K562 (cell line): ENCODE measurements around the gene GNS. TPM values are rescaled to one million over a fixed set of nuclear protein-coding genes. Genes with fewer than 3 reads are reported as not detected.

Experiments used
- ATAC-seq: fragments of 200-7000 bp; cut with Tn5 transposase; 3 replicates; pipeline ENCODE4 v1.9.1; 2020; ENCODE audit warnings: moderate library complexity
- BruUV-seq: library from RNA; stranded (reverse); fragments of 400-500 nt; replicated peaks from 2 replicates; lab custom pipeline; 2021; lab: Mats Ljungman, UMichigan
- CTCF ChIA-PET: fragments of 300-600 bp; formaldehyde crosslinking; extraction: SDS; loops from one replicate; lab custom pipeline; 2021; ENCODE audit warnings: low intra/inter-chr PET ratio; lab: Yijun Ruan, JAX
- POLR2A ChIA-PET: fragments of 300-600, 350-650 bp; sonication (Branson Sonifier 250); formaldehyde crosslinking; extraction: SDS; loops from one replicate; lab custom pipeline; 2021; ENCODE audit warnings: antibody characterized with exemption, inconsistent platforms; lab: Yijun Ruan, JAX
- DNase-seq, 4 experiments: peaks; one replicate each; pipeline versions ENCODE4 v3.0.0 to v3.0.0-alpha.2; 2011 to 2018; ENCODE audit warnings: low spot score in 3 of 4, mixed read lengths in 3 of 4; ENCODE audit errors: extremely low read depth in 1 of 4
- FAIRE-seq: peaks from 2 replicates; lab custom pipeline; 2011; peaks lifted over from hg19 to GRCh38; lab: Jason Lieb, UNC
- H2AFZ ChIP-seq: 2 replicates; pipeline ENCODE4 v1.6.0; 2011; ENCODE audit warnings: low read depth, low read length, control low read depth, inconsistent platforms
- H3K27ac ChIP-seq: fragments of 200-600 bp; 3 replicates; pipeline ENCODE4 v1.8.0; 2011; ENCODE audit warnings: low read depth, mild to moderate bottlenecking, control low read depth, inconsistent platforms, low read length, moderate library complexity, mixed read lengths; ENCODE audit errors: extremely low read depth
- H3K27me3 ChIP-seq, 2 experiments: fragments of 300-600 bp in 1 of 2; 2 replicates in 1 of 2; 3 replicates in 1 of 2; pipeline versions ENCODE4 v1.6.0 to v1.8.0; 2011; ENCODE audit warnings: inconsistent platforms in 2 of 2, low read length in 2 of 2, mild to moderate bottlenecking in 1 of 2, mixed read lengths in 1 of 2, moderate library complexity in 1 of 2; ENCODE audit not compliant: control insufficient read depth in 2 of 2, insufficient read depth in 2 of 2
- H3K36me3 ChIP-seq: fragments of 300-600 bp; 3 replicates; pipeline ENCODE4 v1.8.0; 2011; ENCODE audit warnings: mild to moderate bottlenecking, low read length, inconsistent platforms; ENCODE audit not compliant: control insufficient read depth, insufficient read depth
- H3K4me1 ChIP-seq, 2 experiments: fragments of 200-600 bp in 1 of 2; replicated peaks in 1 of 2; 2 replicates in 1 of 2; 3 replicates in 1 of 2; pipeline versions ENCODE4 v1.5.1 to v1.8.0; 2011; ENCODE audit warnings: inconsistent platforms in 2 of 2, low read length in 2 of 2, mild to moderate bottlenecking in 1 of 2, mixed read lengths in 1 of 2, moderate library complexity in 1 of 2; ENCODE audit not compliant: control insufficient read depth in 2 of 2, insufficient read depth in 2 of 2
- H3K4me2 ChIP-seq: 2 replicates; pipeline ENCODE4 v1.6.1; 2011; ENCODE audit warnings: low read length, control low read depth, inconsistent platforms, mixed read lengths; ENCODE audit not compliant: insufficient read depth
- H3K4me3 ChIP-seq: fragments of 200-600 bp; sonication (generic), shearing (Covaris generic); 2 replicates; pipeline ENCODE4 v1.5.1; 2016; ENCODE audit warnings: control low read depth, inconsistent platforms
- H3K79me2 ChIP-seq: fragments of 200-600 bp; 3 replicates; pipeline ENCODE4 v1.8.0; 2011; ENCODE audit warnings: low read length, inconsistent platforms; ENCODE audit not compliant: control insufficient read depth, insufficient read depth
- H3K9ac ChIP-seq, 2 experiments: 2 replicates each; pipeline versions ENCODE4 v1.6.0 to v1.6.1; 2011; ENCODE audit warnings: low read depth in 2 of 2, low read length in 2 of 2, control low read depth in 1 of 2, inconsistent platforms in 1 of 2, mild to moderate bottlenecking in 1 of 2, mixed read lengths in 1 of 2; ENCODE audit not compliant: insufficient read depth in 1 of 2
- H3K9me1 ChIP-seq: one replicate; pipeline ENCODE4 v1.6.0; 2011; ENCODE audit warnings: inconsistent platforms, mild to moderate bottlenecking, low read length, moderate library complexity; ENCODE audit not compliant: control insufficient read depth, insufficient read depth
- H3K9me3 ChIP-seq: replicated peaks from 2 replicates; pipeline ENCODE4 v1.5.1; 2011; ENCODE audit warnings: low read depth, low read length, inconsistent platforms; ENCODE audit not compliant: control insufficient read depth, insufficient read depth
- H4K20me1 ChIP-seq: replicated peaks from 2 replicates; pipeline ENCODE4 v1.6.1; 2011; ENCODE audit warnings: low read length, inconsistent platforms, mixed read lengths; ENCODE audit not compliant: control insufficient read depth, insufficient read depth
- FOSL1 ChIP-seq: fragments of 200-800 bp; sonication (Bioruptor generic); conservative IDR thresholded peaks from 2 replicates; pipeline ENCODE4 v1.6.1; 2016; ENCODE audit warnings: missing genetic modification characterization, missing compliant biosample characterization
- RBM14 ChIP-seq: fragments of 200-400 bp; formaldehyde crosslinking; IDR thresholded peaks from 2 replicates; pipeline ENCODE4 v1.6.1; 2018; ENCODE audit warnings: low read depth, mild to moderate bottlenecking, low read length, moderate library complexity, borderline replicate concordance; ENCODE audit not compliant: insufficient read depth
- ZKSCAN8 ChIP-seq: fragments of 200-800 bp; sonication (Bioruptor generic); IDR thresholded peaks from 2 replicates; pipeline ENCODE4 v1.6.1; 2016; ENCODE audit warnings: missing genetic modification characterization, missing compliant biosample characterization
- ZNF764 ChIP-seq: fragments of 250-450 bp; sonication (Bioruptor Pico); IDR thresholded peaks from 2 replicates; pipeline ENCODE4 v1.4.0; 2020; ENCODE audit warnings: low read depth, mild to moderate bottlenecking, moderate library complexity
- WGBS: fragments of 100-300 bp; shearing (Covaris generic); methylation state at CpG from one replicate; pipeline ENCODE4 v1.1.6; 2016; ENCODE audit warnings: low coverage, mixed read lengths; ENCODE audit not compliant: insufficient coverage; ENCODE audit errors: missing lambda C conversion rate; 5-methylcytosine and 5-hydroxymethylcytosine counted together
- in situ Hi-C: fragments of 300-500 bp; cut with MboI; formaldehyde crosslinking; loops from 4 replicates; pipeline ENCODE4 v1.15.0; 2018; ENCODE audit warnings: inconsistent platforms, mixed read lengths
- intact Hi-C: fragments of 100-400 bp; cut with micrococcal nuclease; formaldehyde crosslinking; loops from 2 replicates; pipeline ENCODE4 v1.14.2; 2022
- polyA plus RNA-seq, 8 experiments: library from polyadenylated mRNA; depleted of rRNA in 4 of 8; stranded (reverse) in 5 of 8; unstranded in 3 of 8; fragments of >200 nt; fragmentation: Nextera tagmentation in 2 of 8; fragmentation: Illumina TruSeq in 1 of 8; extraction: Ambion mirVana in 2 of 8; extraction: Trizol in 1 of 8; gene quantifications; 2 replicates each; pipeline versions ENCODE4 v1.2.1 to v1.2.3, GENCODE V29; 2011 to 2014; ENCODE audit warnings: inconsistent platforms in 1 of 8, missing spikeins in 1 of 8
- total RNA-seq, 7 experiments: library from RNA; depleted of rRNA in 6 of 7; stranded (reverse); fragments of >200 nt in 6 of 7; fragmentation: Illumina TruSeq in 2 of 7; extraction: Trizol in 2 of 7; gene quantifications; 2 replicates each; pipeline versions ENCODE4 v1.2.1 to v1.2.3, GENCODE V29; 2011 to 2021; ENCODE audit warnings: low replicate concordance in 1 of 7
- TF ChIP-seq, protein P1 (sequence below): fragments of 200-400 bp; formaldehyde crosslinking; IDR thresholded peaks from 2 replicates; pipeline ENCODE4 v1.6.1; 2017; ENCODE audit warnings: mild to moderate bottlenecking, low read depth, low read length, moderate library complexity
- TF ChIP-seq, protein P2 (sequence below): fragments of 250-450 bp; sonication (Bioruptor Pico); IDR thresholded peaks from 2 replicates; pipeline ENCODE4 v1.5.1; 2021; ENCODE audit warnings: mild to moderate bottlenecking
- TF ChIP-seq, protein P3 (sequence below): fragments of 250-450 bp; sonication (Bioruptor Pico); IDR thresholded peaks from 2 replicates; pipeline ENCODE4 v1.8.0; 2022; ENCODE audit warnings: inconsistent platforms, mild to moderate bottlenecking, moderate library complexity, borderline replicate concordance
- TF ChIP-seq, protein P4 (sequence below): fragments of 450-650 bp; IDR thresholded peaks from 2 replicates; pipeline ENCODE4 v1.6.1; 2016; ENCODE audit warnings: low read depth, mild to moderate bottlenecking, moderate library complexity
- TF ChIP-seq, protein P5 (sequence below), 2 experiments: fragments of 450-650 bp; IDR thresholded peaks; 2 replicates each; pipeline ENCODE4 v1.6.1; 2018; ENCODE audit warnings: mild to moderate bottlenecking in 2 of 2, low read depth in 1 of 2; ENCODE audit not compliant: partially characterized antibody in 2 of 2

Gene GNS
- total and polyA plus RNA-seq, 9 of the 15 experiments (the other 6 are each of a cell fraction or from before 2014, with no cell fraction given): 4.6 to 30.3 (median 18.9) TPM

DNA sequence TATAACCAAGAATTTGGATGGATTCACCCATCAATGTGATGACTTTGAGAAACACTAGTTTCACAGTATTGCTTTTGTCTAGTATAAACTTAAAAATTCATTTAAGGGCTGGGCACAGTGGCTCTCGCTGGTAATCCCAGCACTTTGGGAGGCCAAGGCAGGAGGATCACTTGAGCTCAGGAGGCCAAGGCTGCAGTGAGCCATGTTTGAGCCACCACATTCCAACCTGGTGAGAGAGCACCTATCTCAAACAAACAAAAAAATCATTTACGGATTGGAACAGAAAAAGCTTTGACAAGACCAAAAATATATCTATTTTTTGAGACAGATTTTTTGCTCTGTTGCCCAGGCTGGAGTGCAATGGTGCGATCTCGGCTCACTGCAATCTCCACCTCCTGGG lies 27.5 kb downstream of the GNS start (continued):
- TF ChIP-seq, protein P1, sequence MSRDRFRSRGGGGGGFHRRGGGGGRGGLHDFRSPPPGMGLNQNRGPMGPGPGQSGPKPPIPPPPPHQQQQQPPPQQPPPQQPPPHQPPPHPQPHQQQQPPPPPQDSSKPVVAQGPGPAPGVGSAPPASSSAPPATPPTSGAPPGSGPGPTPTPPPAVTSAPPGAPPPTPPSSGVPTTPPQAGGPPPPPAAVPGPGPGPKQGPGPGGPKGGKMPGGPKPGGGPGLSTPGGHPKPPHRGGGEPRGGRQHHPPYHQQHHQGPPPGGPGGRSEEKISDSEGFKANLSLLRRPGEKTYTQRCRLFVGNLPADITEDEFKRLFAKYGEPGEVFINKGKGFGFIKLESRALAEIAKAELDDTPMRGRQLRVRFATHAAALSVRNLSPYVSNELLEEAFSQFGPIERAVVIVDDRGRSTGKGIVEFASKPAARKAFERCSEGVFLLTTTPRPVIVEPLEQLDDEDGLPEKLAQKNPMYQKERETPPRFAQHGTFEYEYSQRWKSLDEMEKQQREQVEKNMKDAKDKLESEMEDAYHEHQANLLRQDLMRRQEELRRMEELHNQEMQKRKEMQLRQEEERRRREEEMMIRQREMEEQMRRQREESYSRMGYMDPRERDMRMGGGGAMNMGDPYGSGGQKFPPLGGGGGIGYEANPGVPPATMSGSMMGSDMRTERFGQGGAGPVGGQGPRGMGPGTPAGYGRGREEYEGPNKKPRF: no peak
- no peak for TF ChIP-seq ZNF764 (CRISPR knock-in tag)
- TF ChIP-seq RBM14: no peak
- TF ChIP-seq, protein P2, sequence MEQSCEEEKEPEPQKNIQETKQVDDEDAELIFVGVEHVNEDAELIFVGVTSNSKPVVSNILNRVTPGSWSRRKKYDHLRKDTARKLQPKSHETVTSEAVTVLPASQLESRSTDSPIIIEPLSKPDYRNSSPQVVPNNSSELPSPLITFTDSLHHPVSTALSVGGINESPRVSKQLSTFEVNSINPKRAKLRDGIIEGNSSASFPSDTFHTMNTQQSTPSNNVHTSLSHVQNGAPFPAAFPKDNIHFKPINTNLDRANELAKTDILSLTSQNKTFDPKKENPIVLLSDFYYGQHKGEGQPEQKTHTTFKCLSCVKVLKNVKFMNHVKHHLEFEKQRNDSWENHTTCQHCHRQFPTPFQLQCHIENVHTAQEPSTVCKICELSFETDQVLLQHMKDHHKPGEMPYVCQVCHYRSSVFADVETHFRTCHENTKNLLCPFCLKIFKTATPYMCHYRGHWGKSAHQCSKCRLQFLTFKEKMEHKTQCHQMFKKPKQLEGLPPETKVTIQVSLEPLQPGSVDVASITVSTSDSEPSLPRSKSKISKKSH (CRISPR knock-in tag): no peak
- TF ChIP-seq ZKSCAN8 (CRISPR knock-in tag): no peak

DNA sequence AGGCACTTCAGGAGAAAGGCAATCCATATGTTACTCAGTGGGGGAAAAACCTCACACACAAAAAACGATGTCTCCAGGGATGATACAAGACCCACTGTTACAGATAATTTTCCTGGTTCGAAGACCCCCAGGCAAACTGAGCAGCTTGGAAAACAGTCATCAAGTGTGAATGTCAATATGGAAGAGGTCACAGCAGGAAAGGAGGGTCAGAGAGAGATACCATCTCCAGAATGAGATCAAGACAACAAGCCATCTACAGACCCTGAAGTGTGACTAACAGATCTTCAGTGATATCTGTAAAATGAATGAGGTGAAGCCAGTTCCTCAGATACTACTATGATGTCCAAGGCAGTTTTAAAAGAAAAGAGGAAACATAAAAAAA lies 28.6 kb downstream of the GNS start:
- in situ Hi-C loops (no loop called here), intact Hi-C loops (no loop called here)
- Histone ChIP-seq H3K4me3 (no peak overlapping the region), H3K27me3 (no peaks in the 10 kb centered on the region), H3K9me1 (no peaks in the 10 kb centered on the region), H3K9me3 (no peaks in the 10 kb centered on the region), H3K4me2 (no peak overlapping the region; the same call in 1 of the 2 replicates), H2AFZ (no peak overlapping the region), H4K20me1 (no peaks in the 10 kb centered on the region), H3K79me2 (no peaks in the 10 kb centered on the region), H3K27ac (peak overlapping the region; percentile 16; the same call in 1 of the 3 replicates), H3K36me3 (peaks cover 20% of the 10 kb centered on the region), H3K4me1 (peaks cover 0 to 14% of the 10 kb centered on the region in 2 experiments; a peak in 3 of 5 replicates), H3K9ac (no peak overlapping the region)
- BruUV-seq: no TSS peak
- FAIRE-seq (peak; percentile 65), DNase-seq (no peak), ATAC-seq (peak; percentile 41; the same call in 2 of the 3 replicates)
- POLR2A ChIA-PET: interaction anchor here (1.1 kb wide), 1 partner anchor 15 kb away, joined by 3 read pairs; no protein-coding TSS in a partner anchor
- CTCF ChIA-PET: interaction anchor here (0.6 kb wide), 1 partner anchor 46 kb away, joined by 5 read pairs; no protein-coding TSS in a partner anchor
- WGBS: 51% methylated on average over 2 of the region's 2 CpGs
- TF ChIP-seq, protein P3, sequence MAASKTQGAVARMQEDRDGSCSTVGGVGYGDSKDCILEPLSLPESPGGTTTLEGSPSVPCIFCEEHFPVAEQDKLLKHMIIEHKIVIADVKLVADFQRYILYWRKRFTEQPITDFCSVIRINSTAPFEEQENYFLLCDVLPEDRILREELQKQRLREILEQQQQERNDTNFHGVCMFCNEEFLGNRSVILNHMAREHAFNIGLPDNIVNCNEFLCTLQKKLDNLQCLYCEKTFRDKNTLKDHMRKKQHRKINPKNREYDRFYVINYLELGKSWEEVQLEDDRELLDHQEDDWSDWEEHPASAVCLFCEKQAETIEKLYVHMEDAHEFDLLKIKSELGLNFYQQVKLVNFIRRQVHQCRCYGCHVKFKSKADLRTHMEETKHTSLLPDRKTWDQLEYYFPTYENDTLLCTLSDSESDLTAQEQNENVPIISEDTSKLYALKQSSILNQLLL: no peak
- TF ChIP-seq, protein P4, sequence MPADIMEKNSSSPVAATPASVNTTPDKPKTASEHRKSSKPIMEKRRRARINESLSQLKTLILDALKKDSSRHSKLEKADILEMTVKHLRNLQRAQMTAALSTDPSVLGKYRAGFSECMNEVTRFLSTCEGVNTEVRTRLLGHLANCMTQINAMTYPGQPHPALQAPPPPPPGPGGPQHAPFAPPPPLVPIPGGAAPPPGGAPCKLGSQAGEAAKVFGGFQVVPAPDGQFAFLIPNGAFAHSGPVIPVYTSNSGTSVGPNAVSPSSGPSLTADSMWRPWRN: 0 out of 2 replicates have a peak, but pooled peaks have one; percentile 15
- TF ChIP-seq FOSL1 (tag): 0 out of 2 replicates have a peak, but pooled peaks have one; percentile 39
- TF ChIP-seq, protein P5, sequence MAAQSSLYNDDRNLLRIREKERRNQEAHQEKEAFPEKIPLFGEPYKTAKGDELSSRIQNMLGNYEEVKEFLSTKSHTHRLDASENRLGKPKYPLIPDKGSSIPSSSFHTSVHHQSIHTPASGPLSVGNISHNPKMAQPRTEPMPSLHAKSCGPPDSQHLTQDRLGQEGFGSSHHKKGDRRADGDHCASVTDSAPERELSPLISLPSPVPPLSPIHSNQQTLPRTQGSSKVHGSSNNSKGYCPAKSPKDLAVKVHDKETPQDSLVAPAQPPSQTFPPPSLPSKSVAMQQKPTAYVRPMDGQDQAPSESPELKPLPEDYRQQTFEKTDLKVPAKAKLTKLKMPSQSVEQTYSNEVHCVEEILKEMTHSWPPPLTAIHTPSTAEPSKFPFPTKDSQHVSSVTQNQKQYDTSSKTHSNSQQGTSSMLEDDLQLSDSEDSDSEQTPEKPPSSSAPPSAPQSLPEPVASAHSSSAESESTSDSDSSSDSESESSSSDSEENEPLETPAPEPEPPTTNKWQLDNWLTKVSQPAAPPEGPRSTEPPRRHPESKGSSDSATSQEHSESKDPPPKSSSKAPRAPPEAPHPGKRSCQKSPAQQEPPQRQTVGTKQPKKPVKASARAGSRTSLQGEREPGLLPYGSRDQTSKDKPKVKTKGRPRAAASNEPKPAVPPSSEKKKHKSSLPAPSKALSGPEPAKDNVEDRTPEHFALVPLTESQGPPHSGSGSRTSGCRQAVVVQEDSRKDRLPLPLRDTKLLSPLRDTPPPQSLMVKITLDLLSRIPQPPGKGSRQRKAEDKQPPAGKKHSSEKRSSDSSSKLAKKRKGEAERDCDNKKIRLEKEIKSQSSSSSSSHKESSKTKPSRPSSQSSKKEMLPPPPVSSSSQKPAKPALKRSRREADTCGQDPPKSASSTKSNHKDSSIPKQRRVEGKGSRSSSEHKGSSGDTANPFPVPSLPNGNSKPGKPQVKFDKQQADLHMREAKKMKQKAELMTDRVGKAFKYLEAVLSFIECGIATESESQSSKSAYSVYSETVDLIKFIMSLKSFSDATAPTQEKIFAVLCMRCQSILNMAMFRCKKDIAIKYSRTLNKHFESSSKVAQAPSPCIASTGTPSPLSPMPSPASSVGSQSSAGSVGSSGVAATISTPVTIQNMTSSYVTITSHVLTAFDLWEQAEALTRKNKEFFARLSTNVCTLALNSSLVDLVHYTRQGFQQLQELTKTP (IDR thresholded peaks at IDR 0.05; ENCODE audit: low read depth in 1 of 2, partially characterized antibody in 2 of 2): no peak
